ENCODE data around the gene EVI5. TPM values are rescaled to one million over a fixed set of nuclear protein-coding genes. Genes with fewer than 3 reads are reported as not detected.
"Not testable (repeated sequence)": the region's sequence is repeated elsewhere in the genome, so short reads cannot be mapped to it uniquely, and the experiment has no call there.

The EVI5 gene
- total RNA-seq, 2 experiments from 2014 or later: 2.9 TPM

DNA sequence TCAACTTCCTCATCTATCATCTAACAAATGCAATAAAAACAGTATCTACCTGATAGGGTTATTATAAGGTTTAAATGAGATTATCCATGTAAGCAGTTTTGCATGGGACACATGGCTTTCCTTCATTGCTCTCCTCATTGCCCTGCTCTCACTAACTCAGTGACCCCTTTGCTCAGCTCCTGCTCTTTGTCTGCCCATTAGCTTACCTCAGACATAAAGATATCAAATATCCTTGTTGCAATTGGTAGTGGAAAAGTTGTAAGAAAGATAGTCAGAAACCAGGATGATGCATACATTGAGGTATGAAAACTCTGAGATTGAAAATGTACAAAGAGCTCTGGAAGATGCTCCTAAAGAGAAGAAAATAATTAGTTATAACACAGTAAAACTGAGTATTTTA, 89.8 kb downstream of the EVI5 start:
- peaks cover 17% of the 10 kb centered on the region for H3K27me3 Mint-ChIP-seq
- no peaks in the 10 kb centered on the region for H3K9me3 Mint-ChIP-seq
- no peak overlapping the region for H3K27ac Mint-ChIP-seq
- ChIA-PET CTCF (no interaction called here), POLR2A (no interaction called here)
- H3K4me1 Mint-ChIP-seq: peaks cover 9% of the 10 kb centered on the region
- no peak for DNase-seq
- no peak overlapping the region for H3K4me3 Mint-ChIP-seq
- H3K36me3 Mint-ChIP-seq (ENCODE audit: low read depth): no peaks in the 10 kb centered on the region

DNA sequence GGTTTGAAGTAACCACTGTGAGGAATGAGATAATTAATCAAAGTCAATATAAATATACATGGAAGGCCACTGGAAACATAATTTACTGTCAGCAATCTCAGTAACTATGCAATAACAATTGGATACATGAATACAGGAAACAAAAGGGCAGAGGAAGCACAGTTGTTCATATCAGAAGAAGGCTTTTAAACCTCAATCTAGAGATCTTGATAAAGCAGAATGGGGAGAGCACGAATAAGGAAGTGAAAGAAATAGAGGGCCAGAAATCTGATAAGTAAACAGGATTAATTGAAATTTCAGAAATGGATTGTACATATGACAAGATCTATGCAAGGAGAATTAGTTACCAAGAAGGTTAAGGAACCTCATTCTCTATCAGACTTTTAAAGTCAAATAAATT, 93.0 kb downstream of the EVI5 start:
- no peak for DNase-seq
- Mint-ChIP-seq H3K4me1 (peaks cover 9% of the 10 kb centered on the region), H3K27ac (no peak overlapping the region), H3K36me3 (ENCODE audit: low read depth) (no peaks in the 10 kb centered on the region), H3K4me3 (no peak overlapping the region), H3K27me3 (peaks cover 2% of the 10 kb centered on the region), H3K9me3 (no peaks in the 10 kb centered on the region)
- ChIA-PET POLR2A (no interaction called here), CTCF (no interaction called here)

DNA sequence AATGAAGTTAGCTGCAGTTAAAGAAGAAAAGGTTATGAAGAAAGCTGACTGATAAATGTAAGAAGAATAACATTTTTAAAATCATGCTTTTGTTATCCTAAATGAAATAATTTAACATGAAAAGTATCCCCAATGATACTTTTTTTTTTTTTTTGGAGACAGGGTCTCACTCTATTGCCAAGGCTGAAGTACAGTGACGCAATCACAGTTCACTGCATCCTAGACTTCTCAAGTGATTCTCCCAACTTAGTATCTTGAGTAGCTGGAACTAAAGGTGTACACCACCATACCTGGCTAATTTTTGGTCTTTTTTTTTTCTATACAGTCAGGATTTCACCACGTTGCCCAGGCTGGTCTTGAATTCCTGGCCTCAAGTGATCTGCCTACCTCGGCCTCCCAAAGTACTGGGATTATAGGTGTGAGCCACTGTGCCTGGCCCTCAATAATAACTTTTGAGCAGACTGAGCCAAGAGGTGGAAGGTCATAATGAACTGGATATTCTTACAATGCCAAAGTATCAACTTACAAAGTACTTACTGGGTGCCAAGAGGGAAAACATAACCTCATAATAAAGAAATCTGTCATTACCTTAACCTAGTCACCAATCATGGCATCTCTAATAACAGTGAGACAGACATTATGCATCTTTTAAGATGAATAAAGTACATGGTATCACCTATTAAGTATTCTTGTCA, 94.5 kb downstream of the EVI5 start:
- H3K27ac Mint-ChIP-seq: no peak overlapping the region
- no peak overlapping the region for H3K4me3 Mint-ChIP-seq
- CTCF ChIA-PET: interaction anchor here (0.6 kb wide), 1 partner anchor 59 kb away, joined by 4 read pairs; no protein-coding TSS in a partner anchor
- no peaks in the 10 kb centered on the region for H3K9me3 Mint-ChIP-seq
- peaks cover 9% of the 10 kb centered on the region for H3K4me1 Mint-ChIP-seq
- POLR2A ChIA-PET: no interaction called here
- no peak for DNase-seq
- no peaks in the 10 kb centered on the region for H3K36me3 Mint-ChIP-seq (ENCODE audit: low read depth)
- peaks cover 8% of the 10 kb centered on the region for H3K27me3 Mint-ChIP-seq

DNA sequence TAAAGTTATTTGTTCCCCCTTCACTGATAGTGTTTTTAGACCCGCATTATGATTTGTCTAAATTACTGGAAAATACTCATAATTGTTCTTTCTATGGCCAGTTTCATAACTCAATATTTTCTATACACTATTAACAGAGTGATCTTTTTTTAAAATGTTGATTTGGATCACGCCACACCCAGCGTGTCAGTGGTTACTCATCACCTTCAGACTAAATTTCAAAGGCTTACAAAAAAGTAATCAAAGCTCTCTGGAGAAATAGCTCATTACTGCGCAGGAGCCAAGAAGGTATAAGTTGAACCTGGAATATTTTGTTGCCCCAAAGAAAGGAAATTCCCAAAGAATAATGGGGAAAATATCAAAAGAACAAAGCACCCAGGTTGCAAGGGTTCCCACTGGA, 104.9 kb downstream of the EVI5 start:
- Mint-ChIP-seq H3K27ac (no peak overlapping the region), H3K36me3 (ENCODE audit: low read depth) (no peaks in the 10 kb centered on the region), H3K4me3 (no peak overlapping the region), H3K4me1 (no peaks in the 10 kb centered on the region), H3K9me3 (no peaks in the 10 kb centered on the region), H3K27me3 (peaks cover 21% of the 10 kb centered on the region)
- DNase-seq: no peak
- ChIA-PET CTCF (no interaction called here), POLR2A (no interaction called here)

DNA sequence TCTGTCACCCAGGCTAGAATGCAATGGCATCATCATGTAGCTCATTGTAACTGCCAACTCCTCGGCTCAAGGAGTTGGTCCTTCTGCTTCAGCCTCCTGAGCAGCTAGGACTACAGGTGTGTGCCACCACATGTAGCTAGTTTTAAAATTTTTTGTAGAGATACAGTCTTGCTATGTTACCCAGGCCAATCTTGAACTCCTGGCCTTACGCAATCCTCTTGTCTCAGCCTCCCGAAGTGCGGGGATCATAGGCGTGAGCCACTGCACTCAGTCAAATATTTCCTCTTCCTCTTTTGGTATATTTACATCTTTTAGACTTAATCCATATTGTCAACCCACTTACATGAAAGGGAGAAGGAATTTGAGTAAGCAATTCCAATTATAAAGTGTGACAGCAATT, 121.1 kb downstream of the EVI5 start:
- Mint-ChIP-seq H3K27ac (no peak overlapping the region), H3K4me3 (no peak overlapping the region), H3K36me3 (ENCODE audit: low read depth) (no peaks in the 10 kb centered on the region), H3K9me3 (no peaks in the 10 kb centered on the region), H3K27me3 (peaks cover 14% of the 10 kb centered on the region), H3K4me1 (no peaks in the 10 kb centered on the region)
- ChIA-PET POLR2A (no interaction called here), CTCF (interaction anchor here (0.7 kb wide), 1 partner anchor 985 kb away, joined by 3 read pairs; no protein-coding TSS in a partner anchor)
- no peak for DNase-seq

DNA sequence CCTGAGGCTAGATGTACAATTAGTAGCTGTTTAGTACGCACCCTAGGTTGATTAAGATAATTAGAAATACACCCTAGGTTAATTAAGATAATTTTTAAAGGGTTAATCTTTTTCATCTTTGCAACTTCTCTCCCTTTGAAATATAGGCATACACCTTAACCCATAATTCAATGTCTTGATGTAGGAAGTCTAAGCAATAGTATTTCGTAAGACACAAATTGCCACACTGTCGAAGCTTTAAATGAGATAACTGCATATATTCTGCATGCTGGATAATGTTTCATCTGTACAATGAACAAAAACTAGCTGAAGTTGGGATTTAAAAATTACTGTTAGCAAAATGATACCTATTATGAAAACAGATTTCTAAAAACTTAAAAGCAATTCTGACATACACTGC, 122.9 kb downstream of the EVI5 start:
- H3K4me1 Mint-ChIP-seq: no peaks in the 10 kb centered on the region
- no peak overlapping the region for H3K27ac Mint-ChIP-seq
- DNase-seq: no peak
- ChIA-PET POLR2A (interaction anchor here (0.7 kb wide), 1 partner anchor 336 kb away, joined by 3 read pairs; no protein-coding TSS in a partner anchor), CTCF (no interaction called here)
- no peaks in the 10 kb centered on the region for H3K9me3 Mint-ChIP-seq
- no peak overlapping the region for H3K4me3 Mint-ChIP-seq
- peaks cover 22% of the 10 kb centered on the region for H3K27me3 Mint-ChIP-seq
- no peaks in the 10 kb centered on the region for H3K36me3 Mint-ChIP-seq (ENCODE audit: low read depth)

DNA sequence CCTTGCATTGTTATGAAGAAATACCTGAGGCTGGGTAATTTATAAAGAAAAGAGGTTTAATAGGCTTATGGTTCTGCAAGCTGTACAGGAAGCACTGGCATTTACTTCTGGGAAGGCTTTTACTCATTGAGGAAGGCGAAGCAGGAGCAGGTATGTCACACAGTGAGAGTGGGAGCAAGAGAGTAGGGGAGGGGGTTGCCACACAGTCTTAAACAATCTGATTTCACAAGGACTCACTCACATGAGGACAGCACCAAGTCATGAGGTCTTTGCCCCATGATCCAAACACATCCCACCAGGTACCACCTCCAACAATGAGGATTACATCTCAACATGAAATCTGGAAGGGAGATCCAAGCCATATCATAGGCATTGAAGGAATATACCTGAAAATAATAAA, 127.2 kb downstream of the EVI5 start:
- peaks cover 5% of the 10 kb centered on the region for H3K4me1 Mint-ChIP-seq
- peaks cover 28% of the 10 kb centered on the region for H3K9me3 Mint-ChIP-seq
- H3K27ac Mint-ChIP-seq: no peak overlapping the region
- POLR2A ChIA-PET: no interaction called here
- H3K36me3 Mint-ChIP-seq (ENCODE audit: low read depth): peaks cover 11% of the 10 kb centered on the region
- no peak for DNase-seq
- CTCF ChIA-PET: no interaction called here
- peaks cover 34% of the 10 kb centered on the region for H3K27me3 Mint-ChIP-seq
- no peak overlapping the region for H3K4me3 Mint-ChIP-seq

DNA sequence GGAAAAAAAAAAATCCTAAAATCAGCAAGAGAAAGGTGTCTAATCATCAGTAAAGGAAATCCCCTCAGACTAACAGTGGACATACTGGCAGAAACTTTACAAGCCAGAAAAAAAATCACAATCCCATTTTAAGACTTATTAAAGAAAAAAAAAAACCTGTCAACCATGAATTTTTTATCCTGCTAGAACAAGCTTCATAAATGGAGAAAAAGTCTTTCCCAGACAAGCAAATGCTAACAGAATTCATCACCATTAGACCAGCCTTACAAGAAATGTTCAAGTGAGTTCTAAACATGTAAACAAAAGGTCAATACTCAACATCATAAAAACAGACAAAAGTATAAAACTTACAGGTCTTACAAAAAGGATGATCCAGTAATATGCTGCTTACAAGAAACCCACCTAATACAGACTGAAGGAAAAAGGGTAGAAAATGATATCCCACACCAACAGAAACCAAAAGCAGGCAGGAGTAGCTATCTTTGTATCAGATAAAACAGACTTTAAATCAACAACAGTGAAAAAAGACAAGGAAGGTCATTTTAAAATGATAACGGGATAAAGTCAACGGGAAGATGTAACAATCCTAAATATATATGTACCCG, 129.6 kb downstream of the EVI5 start:
- POLR2A ChIA-PET: interaction anchor here (0.7 kb wide), 1 partner anchor 68 kb away, joined by 3 read pairs; no protein-coding TSS in a partner anchor

DNA sequence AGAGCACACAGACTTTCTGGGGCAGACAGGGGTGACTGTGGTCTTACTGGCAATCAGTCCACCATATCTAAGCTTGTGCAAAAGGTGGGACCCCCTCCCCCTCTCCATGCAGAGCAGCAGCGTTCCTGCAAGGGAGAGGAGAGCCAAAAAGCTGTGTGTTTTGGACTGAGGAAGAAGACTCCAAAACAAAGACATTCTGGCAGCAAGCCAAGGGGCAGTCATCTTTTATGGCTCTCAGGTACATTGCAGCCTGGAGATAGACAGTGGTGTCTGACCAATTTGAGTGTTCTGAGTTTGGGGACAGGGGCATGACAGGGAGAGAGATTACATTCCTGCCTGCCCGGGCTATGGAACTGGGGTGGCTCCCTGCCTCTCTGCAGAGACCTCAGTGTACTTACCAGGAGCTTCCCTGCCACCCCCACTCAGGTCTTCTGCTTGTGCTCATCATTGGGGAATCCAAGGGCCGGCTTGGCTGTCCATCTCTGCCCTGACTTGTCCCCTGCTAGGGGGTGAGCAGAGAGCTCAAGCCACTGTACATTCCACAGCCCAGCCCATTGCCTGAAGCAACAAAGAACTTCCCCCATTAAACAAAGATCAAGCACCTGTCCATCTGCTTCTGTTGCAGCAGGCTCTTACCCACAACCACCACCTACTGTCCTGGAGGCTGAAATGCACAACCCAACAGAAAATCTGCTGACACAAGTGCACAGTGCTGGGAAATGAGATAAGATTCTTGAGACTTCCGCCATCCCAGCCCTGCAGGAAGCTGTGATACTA, 131.1 kb downstream of the EVI5 start:
- ChIA-PET POLR2A (no interaction called here), CTCF (interaction anchor here (1.6 kb wide), 1 partner anchor 363 kb away, joined by 4 read pairs; no protein-coding TSS in a partner anchor)
- no peak overlapping the region for H3K27ac Mint-ChIP-seq
- peaks cover 31% of the 10 kb centered on the region for H3K9me3 Mint-ChIP-seq
- no peak for DNase-seq
- peaks cover 5% of the 10 kb centered on the region for H3K4me1 Mint-ChIP-seq
- H3K4me3 Mint-ChIP-seq: no peak overlapping the region
- peaks cover 31% of the 10 kb centered on the region for H3K27me3 Mint-ChIP-seq
- peaks cover 11% of the 10 kb centered on the region for H3K36me3 Mint-ChIP-seq (ENCODE audit: low read depth)

More for the DNA sequence above, 129.6 kb downstream of the EVI5 start:
- CTCF ChIA-PET: interaction anchor here (1.6 kb wide), 1 partner anchor 364 kb away, joined by 4 read pairs; no protein-coding TSS in a partner anchor
- Mint-ChIP-seq H3K36me3 (ENCODE audit: low read depth) (peaks cover 11% of the 10 kb centered on the region), H3K27me3 (peaks cover 33% of the 10 kb centered on the region), H3K9me3 (peaks cover 31% of the 10 kb centered on the region), H3K27ac (no peak overlapping the region), H3K4me3 (no peak overlapping the region), H3K4me1 (peaks cover 5% of the 10 kb centered on the region)
- DNase-seq: no peak

GRCh38 chr1:92640686-92641085, 144.2 kb downstream of the EVI5 start:
- POLR2A ChIA-PET; H3K4me3 Mint-ChIP-seq; H3K27me3 Mint-ChIP-seq; CTCF ChIA-PET; H3K4me1 Mint-ChIP-seq; H3K9me3 Mint-ChIP-seq; H3K36me3 Mint-ChIP-seq (ENCODE audit: low read depth); H3K27ac Mint-ChIP-seq; DNase-seq: not testable (repeated sequence)

- Mint-ChIP-seq H3K4me1 (no peaks in the 10 kb centered on the region), H3K4me3 (no peak overlapping the region), H3K36me3 (ENCODE audit: low read depth) (no peaks in the 10 kb centered on the region), H3K27ac (no peak overlapping the region), H3K9me3 (no peaks in the 10 kb centered on the region), H3K27me3 (peaks cover 6% of the 10 kb centered on the region)
- CTCF ChIA-PET: no interaction called here
- POLR2A ChIA-PET: no interaction called here
- no peak for DNase-seq
These were observed 146.4 kb downstream of the EVI5 start for GRCh38 chr1:92638498-92638897.

DNA sequence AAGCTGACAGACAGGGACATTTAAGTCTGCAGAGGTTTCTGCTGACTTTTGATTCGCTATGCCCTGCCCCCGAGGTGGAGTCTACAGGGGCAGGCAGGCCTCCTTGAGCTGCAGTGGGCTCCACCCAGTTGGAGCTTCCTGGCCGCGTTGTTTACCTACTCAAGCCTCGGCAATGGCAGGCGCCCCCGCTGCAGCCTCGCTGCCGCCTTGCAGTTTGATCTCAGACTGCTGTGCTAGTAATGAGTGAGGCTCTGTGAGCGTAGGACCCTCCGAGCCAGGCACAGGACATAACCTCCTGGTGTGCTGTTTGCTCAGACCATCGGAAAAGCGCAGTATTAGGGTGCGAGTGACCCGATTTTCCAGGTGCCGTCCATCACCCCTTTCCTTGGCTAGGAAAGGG, 149.7 kb downstream of the EVI5 start:
- H3K9me3 Mint-ChIP-seq; H3K4me3 Mint-ChIP-seq; DNase-seq; H3K27ac Mint-ChIP-seq; H3K36me3 Mint-ChIP-seq (ENCODE audit: low read depth); H3K4me1 Mint-ChIP-seq; CTCF ChIA-PET; POLR2A ChIA-PET: not testable (repeated sequence)
- peaks cover 14% of the 10 kb centered on the region for H3K27me3 Mint-ChIP-seq

- Mint-ChIP-seq H3K9me3 (peaks cover under 1% of the 10 kb centered on the region), H3K36me3 (ENCODE audit: low read depth) (no peaks in the 10 kb centered on the region), H3K4me3 (no peak overlapping the region), H3K27me3 (peaks cover 4% of the 10 kb centered on the region), H3K27ac (no peak overlapping the region), H3K4me1 (peaks cover 1% of the 10 kb centered on the region)
- no peak for DNase-seq
- CTCF ChIA-PET: interaction anchor here (0.8 to 2.2 kb wide), 9 partner anchors 17 to 626 kb away, joined by 3 to 8 read pairs (median 3); no protein-coding TSS in a partner anchor
- POLR2A ChIA-PET: no interaction called here
These were observed 161.6 kb downstream of the EVI5 start for GRCh38 chr1:92623187-92623778.

Data from activated CD4-positive, alpha-beta memory T cell treated with anti-CD3 and anti-CD28 coated beads, Interleukin-2, amount 10 ng/mL, durations not matched to agents 7 days and 5 days (primary cell).